ENCODE measurements around the gene PIGW.

PIGW gene

DNA sequence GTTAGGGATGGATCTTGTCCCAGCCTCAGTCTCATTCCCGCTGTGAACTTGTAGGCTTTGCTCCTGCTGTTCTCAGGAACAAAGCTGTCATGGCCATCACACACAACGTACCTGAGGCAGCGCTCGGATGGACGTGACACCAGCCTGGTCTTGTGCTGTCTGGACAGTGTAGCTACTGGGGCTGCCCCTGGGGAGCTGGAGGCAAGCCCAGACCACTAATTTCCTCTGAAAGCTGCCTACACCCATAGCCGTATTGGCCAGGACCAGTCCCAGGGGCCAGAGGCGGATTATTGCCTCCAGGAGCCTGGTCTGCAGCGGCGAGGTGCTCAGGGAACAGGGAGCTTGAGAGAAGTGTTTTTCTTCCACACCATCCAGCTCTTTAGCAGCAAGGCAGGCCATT lies 36.6 kb upstream of the PIGW start:
- Histone ChIP-seq H3K27me3 (ENCODE audit: control insufficient read depth in 5 of 5, insufficient read depth in 4 of 5, low read length in 5 of 5) (no peaks in the 10 kb centered on the region), H3K9me3 (ENCODE audit: control insufficient read depth in 5 of 5, low read length in 5 of 5) (no peaks in the 10 kb centered on the region), H3K27ac (ENCODE audit: low read depth, low read length) (no peak overlapping the region), H3K4me1 (ENCODE audit: control insufficient read depth in 5 of 5, insufficient read depth in 5 of 5, low read length in 5 of 5) (peaks cover 0 to 22% (median 10%) of the 10 kb centered on the region in 5 donors), H3K36me3 (ENCODE audit: control insufficient read depth in 5 of 5, insufficient read depth in 5 of 5, low read length in 5 of 5) (peaks cover 17 to 77% (median 68%) of the 10 kb centered on the region in 5 donors), H3K4me3 (ENCODE audit: low read depth in 1 of 5, low read length in 5 of 5) (no peak overlapping the region), H3K9ac (ENCODE audit: low read length in 5 of 5) (no peak overlapping the region)

DNA sequence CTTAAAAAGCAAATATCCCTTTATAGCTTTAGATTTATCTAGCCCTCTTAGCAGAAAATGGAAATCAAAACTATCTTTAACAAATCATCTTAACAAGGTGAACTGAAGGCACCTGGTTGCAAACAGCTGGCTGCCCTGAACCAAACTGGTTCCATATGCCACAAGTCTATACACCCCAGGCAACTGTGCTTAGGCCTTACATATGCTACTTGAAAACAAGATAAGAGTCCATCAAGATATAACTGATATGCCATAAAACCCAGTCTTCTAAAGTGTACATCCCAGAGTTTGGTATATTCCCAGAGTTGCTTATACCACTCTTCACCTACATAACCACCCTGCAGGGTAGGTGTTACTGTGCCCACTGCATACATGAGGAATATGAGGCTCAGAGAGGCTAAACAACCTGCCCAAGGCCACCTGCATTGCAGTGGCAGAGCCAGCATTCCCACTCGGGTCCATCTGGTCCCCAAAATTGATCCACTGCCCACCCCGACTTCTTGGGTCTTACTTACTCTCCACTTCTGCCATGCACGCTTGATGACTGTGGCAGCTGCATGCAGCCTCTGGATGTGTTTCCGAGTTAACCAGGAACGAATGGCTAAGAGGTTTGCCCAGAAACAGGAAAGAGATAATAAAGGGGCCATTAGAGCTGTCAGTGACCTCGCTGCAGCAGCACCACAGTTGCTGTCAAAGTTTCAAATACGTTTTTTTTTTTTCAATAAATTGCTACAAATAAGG lies 36.1 kb upstream of the PIGW start:
- Histone ChIP-seq H3K9ac (ENCODE audit: low read length in 5 of 5) (no peak overlapping the region), H3K27ac (ENCODE audit: low read depth, low read length) (no peak overlapping the region), H3K36me3 (ENCODE audit: control insufficient read depth in 5 of 5, insufficient read depth in 5 of 5, low read length in 5 of 5) (peaks cover 14 to 76% (median 68%) of the 10 kb centered on the region in 5 donors), H3K4me1 (ENCODE audit: control insufficient read depth in 5 of 5, insufficient read depth in 5 of 5, low read length in 5 of 5) (peaks cover 0 to 22% (median 10%) of the 10 kb centered on the region in 5 donors), H3K9me3 (ENCODE audit: control insufficient read depth in 5 of 5, low read length in 5 of 5) (no peaks in the 10 kb centered on the region), H3K27me3 (ENCODE audit: control insufficient read depth in 5 of 5, insufficient read depth in 4 of 5, low read length in 5 of 5) (no peaks in the 10 kb centered on the region), H3K4me3 (ENCODE audit: low read depth in 1 of 5, low read length in 5 of 5) (no peak overlapping the region)

DNA sequence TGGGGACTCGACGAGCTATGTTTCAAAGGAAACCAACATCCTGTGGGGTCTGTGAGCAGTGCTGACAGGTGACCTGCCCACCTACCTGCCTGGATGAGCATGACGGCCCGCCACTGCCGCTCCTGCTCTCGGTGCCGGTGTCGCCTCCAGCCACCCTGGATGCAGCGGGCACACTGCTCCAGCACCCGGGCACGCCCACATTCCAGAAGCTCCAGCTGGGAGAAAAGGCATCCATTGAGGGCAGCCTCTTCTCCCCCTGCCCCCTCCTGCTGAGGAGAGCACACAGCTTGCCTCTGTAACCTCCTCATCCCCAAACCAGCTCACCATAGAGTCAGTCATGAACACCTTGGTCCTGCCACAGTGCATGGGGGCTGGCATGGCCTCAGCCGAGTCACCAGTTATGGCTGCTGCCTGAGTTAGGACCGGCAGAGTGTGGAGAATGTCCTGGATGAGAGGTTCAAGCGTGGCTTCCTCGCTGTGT lies 34.0 kb upstream of the PIGW start:
- H3K36me3 ChIP-seq (ENCODE audit: control insufficient read depth in 5 of 5, insufficient read depth in 5 of 5, low read length in 5 of 5): peaks cover 6 to 73% (median 66%) of the 10 kb centered on the region in 5 donors

DNA sequence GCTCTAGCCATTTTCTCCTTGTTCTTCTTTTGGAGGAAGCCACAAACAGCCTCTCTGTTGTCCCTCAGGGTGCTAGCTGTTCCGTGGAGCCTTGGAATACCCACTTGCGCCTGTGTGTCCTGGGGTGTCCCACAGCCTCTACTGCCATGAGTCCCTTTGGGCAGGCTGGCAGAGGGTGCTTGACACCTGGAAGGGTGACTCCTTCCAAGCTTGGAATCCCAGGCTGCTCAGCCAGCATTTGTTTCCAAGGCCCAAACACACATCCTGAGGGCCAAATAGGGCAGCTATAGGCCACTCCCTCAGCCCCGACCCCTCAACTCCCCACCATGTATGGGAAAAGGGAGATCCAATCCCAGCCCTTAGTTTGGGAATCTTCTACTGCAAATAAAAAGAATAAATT lies 33.4 kb upstream of the PIGW start:
- Histone ChIP-seq H3K9ac (ENCODE audit: low read length in 5 of 5) (no peak overlapping the region), H3K4me3 (ENCODE audit: low read depth in 1 of 5, low read length in 5 of 5) (no peak overlapping the region), H3K27me3 (ENCODE audit: control insufficient read depth in 5 of 5, insufficient read depth in 4 of 5, low read length in 5 of 5) (no peaks in the 10 kb centered on the region), H3K36me3 (ENCODE audit: control insufficient read depth in 5 of 5, insufficient read depth in 5 of 5, low read length in 5 of 5) (peaks cover 6 to 73% (median 64%) of the 10 kb centered on the region in 5 donors), H3K9me3 (ENCODE audit: control insufficient read depth in 5 of 5, low read length in 5 of 5) (no peaks in the 10 kb centered on the region), H3K4me1 (ENCODE audit: control insufficient read depth in 5 of 5, insufficient read depth in 5 of 5, low read length in 5 of 5) (peaks cover 0 to 16% (median 9%) of the 10 kb centered on the region in 5 donors), H3K27ac (ENCODE audit: low read depth, low read length) (no peak overlapping the region)

More for the DNA sequence above, 34.0 kb upstream of the PIGW start:
- Histone ChIP-seq H3K27ac (ENCODE audit: low read depth, low read length) (no peak overlapping the region), H3K27me3 (ENCODE audit: control insufficient read depth in 5 of 5, insufficient read depth in 4 of 5, low read length in 5 of 5) (no peaks in the 10 kb centered on the region), H3K9ac (ENCODE audit: low read length in 5 of 5) (no peak overlapping the region), H3K4me3 (ENCODE audit: low read depth in 1 of 5, low read length in 5 of 5) (no peak overlapping the region), H3K9me3 (ENCODE audit: control insufficient read depth in 5 of 5, low read length in 5 of 5) (no peaks in the 10 kb centered on the region), H3K4me1 (ENCODE audit: control insufficient read depth in 5 of 5, insufficient read depth in 5 of 5, low read length in 5 of 5) (peaks cover 0 to 22% (median 10%) of the 10 kb centered on the region in 5 donors)

DNA sequence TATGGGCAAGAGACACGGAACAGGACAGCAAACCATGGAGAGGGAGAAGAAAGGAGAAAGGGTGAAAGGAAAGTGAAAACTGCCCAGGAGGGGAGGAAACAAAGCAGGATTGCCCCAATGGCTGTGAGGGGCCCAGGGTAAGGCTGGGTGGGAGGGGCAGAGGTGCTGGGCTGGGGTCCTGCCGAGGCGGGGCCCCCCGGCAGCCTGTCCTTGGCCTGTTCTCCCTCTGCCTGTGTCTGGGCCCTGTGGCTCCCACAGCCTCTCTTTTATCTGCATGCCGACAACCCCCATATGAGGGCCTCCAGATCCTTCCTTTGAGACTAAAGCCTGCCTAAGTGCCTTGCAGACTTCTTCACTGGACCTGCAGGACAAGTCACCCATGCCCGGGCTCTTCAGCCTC lies 32.8 kb upstream of the PIGW start:
- H3K27me3 ChIP-seq (ENCODE audit: control insufficient read depth in 5 of 5, insufficient read depth in 4 of 5, low read length in 5 of 5): no peaks in the 10 kb centered on the region
- no peak overlapping the region for H3K27ac ChIP-seq (ENCODE audit: low read depth, low read length)
- no peak overlapping the region for H3K4me3 ChIP-seq (ENCODE audit: low read depth in 1 of 5, low read length in 5 of 5)
- H3K9ac ChIP-seq (ENCODE audit: low read length in 5 of 5): no peak overlapping the region
- peaks cover 0 to 11% (median 7%) of the 10 kb centered on the region in 5 donors for H3K4me1 ChIP-seq (ENCODE audit: control insufficient read depth in 5 of 5, insufficient read depth in 5 of 5, low read length in 5 of 5)
- peaks cover 3 to 74% (median 64%) of the 10 kb centered on the region in 5 donors for H3K36me3 ChIP-seq (ENCODE audit: control insufficient read depth in 5 of 5, insufficient read depth in 5 of 5, low read length in 5 of 5)
- no peaks in the 10 kb centered on the region for H3K9me3 ChIP-seq (ENCODE audit: control insufficient read depth in 5 of 5, low read length in 5 of 5)

DNA sequence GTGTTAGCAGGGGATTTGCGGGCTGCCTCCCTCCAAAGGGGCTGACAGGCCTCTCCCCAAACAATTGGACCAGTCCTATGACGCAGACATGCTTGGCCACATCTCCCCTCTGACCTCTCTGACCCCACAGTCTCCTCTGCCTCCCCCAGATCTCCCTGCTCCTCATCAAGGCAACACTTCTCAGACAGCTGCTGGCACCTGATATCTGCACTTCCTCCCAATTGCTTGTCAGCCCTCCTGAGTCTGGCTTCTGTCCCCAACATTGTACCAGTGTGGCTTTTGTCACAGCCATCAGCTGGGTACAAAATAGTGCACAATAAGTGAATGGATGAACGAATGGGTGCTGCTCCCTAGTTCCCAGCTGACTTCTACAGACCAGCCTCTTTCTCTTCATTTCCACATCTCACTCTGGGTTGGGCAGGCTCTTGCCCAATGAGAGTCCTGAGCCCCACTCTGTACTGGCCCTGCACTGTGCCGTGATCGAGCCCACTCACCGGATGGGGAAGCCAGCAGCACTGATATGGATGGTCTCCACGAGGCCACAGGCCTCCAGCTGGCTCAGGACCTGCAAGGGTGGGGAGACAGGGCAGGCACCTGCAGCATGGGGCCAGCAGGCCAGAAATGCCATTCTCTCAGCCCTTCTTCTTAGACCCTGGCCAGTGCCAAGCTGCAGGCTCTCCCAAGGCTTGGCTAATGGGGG lies 31.2 kb upstream of the PIGW start:
- H3K9ac ChIP-seq (ENCODE audit: low read length in 5 of 5): no peak overlapping the region
- peaks cover 0 to 4% (median under 1%) of the 10 kb centered on the region in 5 donors for H3K4me1 ChIP-seq (ENCODE audit: control insufficient read depth in 5 of 5, insufficient read depth in 5 of 5, low read length in 5 of 5)
- no peak overlapping the region for H3K27ac ChIP-seq (ENCODE audit: low read depth, low read length)
- no peaks in the 10 kb centered on the region for H3K9me3 ChIP-seq (ENCODE audit: control insufficient read depth in 5 of 5, low read length in 5 of 5)
- H3K27me3 ChIP-seq (ENCODE audit: control insufficient read depth in 5 of 5, insufficient read depth in 4 of 5, low read length in 5 of 5): no peaks in the 10 kb centered on the region
- peaks cover 3 to 80% (median 70%) of the 10 kb centered on the region in 5 donors for H3K36me3 ChIP-seq (ENCODE audit: control insufficient read depth in 5 of 5, insufficient read depth in 5 of 5, low read length in 5 of 5)
- H3K4me3 ChIP-seq (ENCODE audit: low read depth in 1 of 5, low read length in 5 of 5): no peak overlapping the region

DNA sequence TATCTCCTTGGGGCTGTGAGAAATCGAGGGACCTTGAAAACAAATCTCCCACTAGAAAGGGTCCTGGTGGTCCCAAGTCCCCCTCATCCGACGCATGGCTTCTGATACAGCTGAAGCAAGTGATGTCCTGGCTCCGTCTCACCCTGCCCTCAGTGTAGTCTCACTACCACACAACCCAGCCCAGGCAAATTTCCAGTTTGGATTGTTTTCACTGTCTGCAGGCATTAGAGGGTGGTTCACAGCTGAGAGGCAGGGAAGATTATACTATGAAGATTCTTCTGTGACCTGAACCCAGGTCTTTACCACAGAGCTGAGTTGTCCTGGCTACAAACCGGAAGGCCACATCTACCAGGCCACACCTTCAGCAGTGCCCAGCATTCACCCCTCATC lies 30.6 kb upstream of the PIGW start:
- Histone ChIP-seq H3K27me3 (ENCODE audit: control insufficient read depth in 5 of 5, insufficient read depth in 4 of 5, low read length in 5 of 5) (no peaks in the 10 kb centered on the region), H3K36me3 (ENCODE audit: control insufficient read depth in 5 of 5, insufficient read depth in 5 of 5, low read length in 5 of 5) (peaks cover 3 to 80% (median 70%) of the 10 kb centered on the region in 5 donors), H3K27ac (ENCODE audit: low read depth, low read length) (no peak overlapping the region), H3K4me1 (ENCODE audit: control insufficient read depth in 5 of 5, insufficient read depth in 5 of 5, low read length in 5 of 5) (no peaks in the 10 kb centered on the region), H3K4me3 (ENCODE audit: low read depth in 1 of 5, low read length in 5 of 5) (no peak overlapping the region), H3K9ac (ENCODE audit: low read length in 5 of 5) (no peak overlapping the region), H3K9me3 (ENCODE audit: control insufficient read depth in 5 of 5, low read length in 5 of 5) (no peaks in the 10 kb centered on the region)

DNA sequence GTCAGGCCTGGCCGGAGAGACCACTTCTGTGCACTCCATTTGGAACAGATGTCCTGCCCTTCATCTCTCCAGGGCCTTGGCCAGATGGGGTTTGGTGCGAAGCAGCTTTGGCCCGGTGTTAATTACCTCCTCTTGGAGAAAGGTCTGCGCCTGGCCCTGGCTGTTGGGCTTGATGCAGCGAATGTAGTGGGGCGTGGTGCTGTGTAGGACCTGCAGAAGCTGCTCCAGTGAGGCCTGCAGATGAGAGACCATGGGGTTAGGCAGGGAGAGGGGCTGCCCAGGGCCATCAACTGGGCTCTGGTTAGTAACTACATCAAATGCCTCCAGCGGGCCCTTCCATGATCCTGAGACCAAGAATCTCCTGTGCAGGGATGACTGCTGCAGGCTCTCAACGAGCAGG lies 29.6 kb upstream of the PIGW start:
- no peaks in the 10 kb centered on the region for H3K4me1 ChIP-seq (ENCODE audit: control insufficient read depth in 5 of 5, insufficient read depth in 5 of 5, low read length in 5 of 5)
- no peak overlapping the region for H3K4me3 ChIP-seq (ENCODE audit: low read depth in 1 of 5, low read length in 5 of 5)
- no peak overlapping the region for H3K9ac ChIP-seq (ENCODE audit: low read length in 5 of 5)
- H3K27ac ChIP-seq (ENCODE audit: low read depth, low read length): no peak overlapping the region
- H3K27me3 ChIP-seq (ENCODE audit: control insufficient read depth in 5 of 5, insufficient read depth in 4 of 5, low read length in 5 of 5): no peaks in the 10 kb centered on the region
- peaks cover 3 to 86% (median 72%) of the 10 kb centered on the region in 5 donors for H3K36me3 ChIP-seq (ENCODE audit: control insufficient read depth in 5 of 5, insufficient read depth in 5 of 5, low read length in 5 of 5)
- H3K9me3 ChIP-seq (ENCODE audit: control insufficient read depth in 5 of 5, low read length in 5 of 5): no peaks in the 10 kb centered on the region

DNA sequence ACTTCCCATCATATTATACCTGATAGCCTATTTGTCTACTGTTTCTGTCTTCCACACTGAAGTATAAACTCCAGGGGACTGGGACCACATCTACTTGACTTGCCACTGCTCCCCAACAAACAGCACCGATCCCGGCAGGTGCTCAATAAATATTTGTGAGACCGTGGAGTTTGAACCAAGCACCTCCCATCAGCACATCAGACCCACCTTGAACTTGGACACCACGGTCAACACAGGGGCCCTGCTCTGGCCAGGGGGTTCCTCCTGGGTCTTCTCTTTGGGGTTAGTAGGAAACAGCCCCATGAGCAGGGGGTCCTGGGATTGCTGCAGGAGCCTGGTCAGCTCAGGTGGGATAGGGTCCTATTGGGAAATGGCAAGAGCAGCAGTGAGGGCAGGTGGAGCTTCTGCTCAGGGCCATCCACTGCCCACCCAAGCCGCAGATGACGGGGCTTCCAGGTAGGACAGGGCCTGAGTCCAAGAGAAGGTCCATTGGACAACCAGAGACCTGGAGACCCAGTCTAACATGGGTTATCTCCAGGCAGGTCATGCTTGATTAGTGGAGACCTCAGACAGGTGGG lies 28.4 kb upstream of the PIGW start:
- no peaks in the 10 kb centered on the region for H3K27me3 ChIP-seq (ENCODE audit: control insufficient read depth in 5 of 5, insufficient read depth in 4 of 5, low read length in 5 of 5)
- peaks cover 0 to 86% (median 73%) of the 10 kb centered on the region in 5 donors for H3K36me3 ChIP-seq (ENCODE audit: control insufficient read depth in 5 of 5, insufficient read depth in 5 of 5, low read length in 5 of 5)
- no peak overlapping the region for H3K9ac ChIP-seq (ENCODE audit: low read length in 5 of 5)

DNA sequence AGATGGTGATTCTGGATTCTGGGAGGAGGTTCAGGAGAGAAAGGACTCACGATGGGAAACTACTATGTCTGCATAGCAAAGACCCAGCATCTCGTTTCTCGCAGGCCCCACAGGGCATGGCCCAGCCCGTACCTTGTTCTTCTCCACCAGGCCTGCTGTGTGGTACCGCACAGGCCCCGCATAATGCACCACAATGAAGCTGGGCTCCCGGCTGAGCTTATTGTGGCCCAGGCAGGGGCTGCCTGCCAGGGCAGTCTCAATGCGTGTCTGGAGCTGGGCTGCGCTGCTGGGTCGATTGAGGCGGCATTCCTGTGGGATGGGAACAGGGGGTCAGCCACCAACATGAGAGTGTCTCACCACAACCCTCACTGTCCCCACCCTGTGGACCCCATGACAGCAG lies 28.0 kb upstream of the PIGW start:
- peaks cover 0 to 85% (median 74%) of the 10 kb centered on the region in 5 donors for H3K36me3 ChIP-seq (ENCODE audit: control insufficient read depth in 5 of 5, insufficient read depth in 5 of 5, low read length in 5 of 5)

More for the DNA sequence above, 28.4 kb upstream of the PIGW start:
- Histone ChIP-seq H3K27ac (ENCODE audit: low read depth, low read length) (no peak overlapping the region), H3K4me1 (ENCODE audit: control insufficient read depth in 5 of 5, insufficient read depth in 5 of 5, low read length in 5 of 5) (no peaks in the 10 kb centered on the region), H3K4me3 (ENCODE audit: low read depth in 1 of 5, low read length in 5 of 5) (no peak overlapping the region), H3K9me3 (ENCODE audit: control insufficient read depth in 5 of 5, low read length in 5 of 5) (no peaks in the 10 kb centered on the region)

More for the DNA sequence above, 28.0 kb upstream of the PIGW start:
- Histone ChIP-seq H3K4me1 (ENCODE audit: control insufficient read depth in 5 of 5, insufficient read depth in 5 of 5, low read length in 5 of 5) (no peaks in the 10 kb centered on the region), H3K27ac (ENCODE audit: low read depth, low read length) (no peak overlapping the region), H3K9me3 (ENCODE audit: control insufficient read depth in 5 of 5, low read length in 5 of 5) (no peaks in the 10 kb centered on the region), H3K4me3 (ENCODE audit: low read depth in 1 of 5, low read length in 5 of 5) (no peak overlapping the region), H3K9ac (ENCODE audit: low read length in 5 of 5) (no peak overlapping the region), H3K27me3 (ENCODE audit: control insufficient read depth in 5 of 5, insufficient read depth in 4 of 5, low read length in 5 of 5) (no peaks in the 10 kb centered on the region)

All from subcutaneous abdominal adipose tissue (tissue), 5 donors.